ENCODE data around the gene PDCD2L. TPM values are rescaled to one million over a fixed set of nuclear protein-coding genes. Genes with fewer than 3 reads are reported as not detected.

The PDCD2L gene
- total RNA-seq, 4 donors from 2014 or later = 5.6 to 10.6 (median 7.2) TPM; not detected in 1

- TF ChIP-seq, protein P1, sequence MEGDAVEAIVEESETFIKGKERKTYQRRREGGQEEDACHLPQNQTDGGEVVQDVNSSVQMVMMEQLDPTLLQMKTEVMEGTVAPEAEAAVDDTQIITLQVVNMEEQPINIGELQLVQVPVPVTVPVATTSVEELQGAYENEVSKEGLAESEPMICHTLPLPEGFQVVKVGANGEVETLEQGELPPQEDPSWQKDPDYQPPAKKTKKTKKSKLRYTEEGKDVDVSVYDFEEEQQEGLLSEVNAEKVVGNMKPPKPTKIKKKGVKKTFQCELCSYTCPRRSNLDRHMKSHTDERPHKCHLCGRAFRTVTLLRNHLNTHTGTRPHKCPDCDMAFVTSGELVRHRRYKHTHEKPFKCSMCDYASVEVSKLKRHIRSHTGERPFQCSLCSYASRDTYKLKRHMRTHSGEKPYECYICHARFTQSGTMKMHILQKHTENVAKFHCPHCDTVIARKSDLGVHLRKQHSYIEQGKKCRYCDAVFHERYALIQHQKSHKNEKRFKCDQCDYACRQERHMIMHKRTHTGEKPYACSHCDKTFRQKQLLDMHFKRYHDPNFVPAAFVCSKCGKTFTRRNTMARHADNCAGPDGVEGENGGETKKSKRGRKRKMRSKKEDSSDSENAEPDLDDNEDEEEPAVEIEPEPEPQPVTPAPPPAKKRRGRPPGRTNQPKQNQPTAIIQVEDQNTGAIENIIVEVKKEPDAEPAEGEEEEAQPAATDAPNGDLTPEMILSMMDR (IDR thresholded peaks at IDR 0.05) = no peak
- no peak for TF ChIP-seq EP300 (IDR thresholded peaks at IDR 0.05; ENCODE audit: low read depth)
- no peak for TF ChIP-seq POLR2AphosphoS5 (IDR thresholded peaks at IDR 0.05)
- TF ChIP-seq POLR2A (IDR thresholded peaks at IDR 0.05) = no peak
- H3K4me3 ChIP-seq = no peak overlapping the region
- intact Hi-C loops (cut with DNase I; ENCODE audit: low total_unique reads) (no loop called here), in situ Hi-C loops (cut with MboI; ENCODE audit: low pct_ligation_motif_present in 1 of 4, low pct_unique_long_range_greater_than_20kb in 1 of 4, low sequenced_read_pairs in 3 of 4) (no loop called here)
- H3K27me3 ChIP-seq = no peaks in the 10 kb centered on the region
- H3K36me3 ChIP-seq = peaks cover 0 to 60% (median 23%) of the 10 kb centered on the region in 4 donors
- no peak for DNase-seq
- 96% methylated on average over 5 of the region's 5 CpGs; no CpG with 5 or more reads in 1 of the 2 donors for WGBS, 2 donors (ENCODE audit: low coverage in 1 of 2)
- no peaks in the 10 kb centered on the region for H3K4me1 ChIP-seq
- no peaks in the 10 kb centered on the region for H3K9me3 ChIP-seq
- H3K27ac ChIP-seq = no peak overlapping the region
Observed at GRCh38 chr19:34380639-34381241, 23.5 kb upstream of the PDCD2L start.

- H3K27me3 ChIP-seq = no peaks in the 10 kb centered on the region
- intact Hi-C loops (cut with DNase I; ENCODE audit: low total_unique reads) = no loop called here
- DNase-seq = no peak
- TF ChIP-seq POLR2A (IDR thresholded peaks at IDR 0.05) = no peak
- TF ChIP-seq, protein P1 (IDR thresholded peaks at IDR 0.05) = no peak
- no peak for TF ChIP-seq EP300 (IDR thresholded peaks at IDR 0.05; ENCODE audit: low read depth)
- peaks cover 0 to 51% (median 21%) of the 10 kb centered on the region in 4 donors for H3K36me3 ChIP-seq
- no peak overlapping the region for H3K27ac ChIP-seq
- H3K4me1 ChIP-seq = no peaks in the 10 kb centered on the region
- in situ Hi-C loops (cut with MboI; ENCODE audit: low pct_ligation_motif_present in 1 of 4, low pct_unique_long_range_greater_than_20kb in 1 of 4, low sequenced_read_pairs in 3 of 4) = no loop called here
- H3K9me3 ChIP-seq = no peaks in the 10 kb centered on the region
- no peak overlapping the region for H3K4me3 ChIP-seq
- 95% methylated on average over 14 of the region's 14 CpGs; no CpG with 5 or more reads in 1 of the 2 donors for WGBS, 2 donors (ENCODE audit: low coverage in 1 of 2)
Observed at GRCh38 chr19:34381399-34382251, 22.6 kb upstream of the PDCD2L start.

DNA sequence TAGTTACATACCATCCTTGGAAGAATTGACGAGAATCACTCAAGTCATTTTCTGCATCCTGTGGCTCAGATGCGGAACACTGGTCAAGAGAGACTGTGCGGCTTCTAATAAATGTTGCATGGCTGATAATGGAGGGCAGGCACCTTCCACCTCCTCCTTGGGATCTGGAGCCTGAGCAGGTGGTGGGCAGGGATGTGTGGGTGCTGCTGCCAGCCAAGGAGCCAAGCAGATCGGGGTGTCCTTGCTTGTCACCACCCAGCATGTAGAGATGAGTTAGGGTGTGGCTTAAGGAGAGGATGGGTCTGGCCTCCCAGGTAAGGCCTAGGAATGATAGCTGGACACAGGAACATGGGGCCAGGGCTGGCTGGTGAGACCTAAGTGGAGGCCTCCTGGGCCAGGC, 21.7 kb upstream of the PDCD2L start:
- no peak overlapping the region for H3K4me3 ChIP-seq
- intact Hi-C loops (cut with DNase I; ENCODE audit: low total_unique reads) = no loop called here
- no peaks in the 10 kb centered on the region for H3K27me3 ChIP-seq
- WGBS, 2 donors (ENCODE audit: low coverage in 1 of 2) = 93 to 98% methylated on average over 3 to 4 of the region's 4 CpGs
- TF ChIP-seq, protein P1 (IDR thresholded peaks at IDR 0.05) = no peak
- TF ChIP-seq POLR2AphosphoS5 (IDR thresholded peaks at IDR 0.05) (no peak), POLR2A (IDR thresholded peaks at IDR 0.05) (no peak), EP300 (IDR thresholded peaks at IDR 0.05; ENCODE audit: low read depth) (no peak)
- H3K9me3 ChIP-seq = no peaks in the 10 kb centered on the region
- peaks cover 0 to 46% (median 21%) of the 10 kb centered on the region in 4 donors for H3K36me3 ChIP-seq
- in situ Hi-C loops (cut with MboI; ENCODE audit: low pct_ligation_motif_present in 1 of 4, low pct_unique_long_range_greater_than_20kb in 1 of 4, low sequenced_read_pairs in 3 of 4) = no loop called here
- H3K4me1 ChIP-seq = no peaks in the 10 kb centered on the region
- no peak overlapping the region for H3K27ac ChIP-seq
- DNase-seq = no peak

GRCh38 chr19:34383599-34383998, 20.6 kb upstream of the PDCD2L start:
- WGBS, 2 donors (ENCODE audit: low coverage in 1 of 2) = 97% methylated on average over 5 of the region's 5 CpGs; no CpG with 5 or more reads in 1 of the 2 donors
- Histone ChIP-seq H3K4me3 (no peak overlapping the region), H3K27ac (no peak overlapping the region), H3K36me3 (peaks cover 0 to 35% (median 16%) of the 10 kb centered on the region in 4 donors), H3K27me3 (no peaks in the 10 kb centered on the region), H3K9me3 (no peaks in the 10 kb centered on the region), H3K4me1 (no peaks in the 10 kb centered on the region)
- intact Hi-C loops (cut with DNase I; ENCODE audit: low total_unique reads) (no loop called here), in situ Hi-C loops (cut with MboI; ENCODE audit: low pct_ligation_motif_present in 1 of 4, low pct_unique_long_range_greater_than_20kb in 1 of 4, low sequenced_read_pairs in 3 of 4) (no loop called here)
- no peak for TF ChIP-seq EP300 (IDR thresholded peaks at IDR 0.05; ENCODE audit: low read depth)
- TF ChIP-seq POLR2A (IDR thresholded peaks at IDR 0.05) = no peak
- TF ChIP-seq, protein P1 (IDR thresholded peaks at IDR 0.05) = no peak
- TF ChIP-seq POLR2AphosphoS5 (IDR thresholded peaks at IDR 0.05) = no peak
- DNase-seq = no peak
